ENCODE measurements around the gene GABRE.

GABRE gene

DNA sequence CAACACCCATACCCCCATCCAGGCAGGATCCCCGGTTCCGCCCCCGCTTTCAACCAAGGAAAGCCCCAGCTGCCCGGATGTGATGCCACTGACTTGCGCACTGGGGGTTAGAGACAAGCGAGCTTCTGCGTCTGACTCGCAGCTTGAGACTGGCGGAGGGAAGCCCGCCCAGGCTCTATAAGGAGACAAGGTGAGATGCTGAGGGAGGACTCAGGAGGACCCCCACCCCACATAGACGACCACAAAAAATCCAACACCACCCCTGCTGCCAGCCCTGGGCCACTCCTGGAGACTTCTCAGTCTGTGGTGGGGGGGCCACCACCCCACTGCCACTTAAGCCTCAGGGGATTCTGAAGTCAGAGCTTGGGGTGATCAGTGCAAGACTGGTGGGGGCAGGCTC, 61.7 kb downstream of the GABRE start, which contains the start of gene MAGEA4:
MAGEA4 (plus strand) TSS at position 110 of the 400 bp plus-strand sequence. CDS start 10,776 bp downstream, outside the sequence.
- TF ChIP-seq, protein P1, sequence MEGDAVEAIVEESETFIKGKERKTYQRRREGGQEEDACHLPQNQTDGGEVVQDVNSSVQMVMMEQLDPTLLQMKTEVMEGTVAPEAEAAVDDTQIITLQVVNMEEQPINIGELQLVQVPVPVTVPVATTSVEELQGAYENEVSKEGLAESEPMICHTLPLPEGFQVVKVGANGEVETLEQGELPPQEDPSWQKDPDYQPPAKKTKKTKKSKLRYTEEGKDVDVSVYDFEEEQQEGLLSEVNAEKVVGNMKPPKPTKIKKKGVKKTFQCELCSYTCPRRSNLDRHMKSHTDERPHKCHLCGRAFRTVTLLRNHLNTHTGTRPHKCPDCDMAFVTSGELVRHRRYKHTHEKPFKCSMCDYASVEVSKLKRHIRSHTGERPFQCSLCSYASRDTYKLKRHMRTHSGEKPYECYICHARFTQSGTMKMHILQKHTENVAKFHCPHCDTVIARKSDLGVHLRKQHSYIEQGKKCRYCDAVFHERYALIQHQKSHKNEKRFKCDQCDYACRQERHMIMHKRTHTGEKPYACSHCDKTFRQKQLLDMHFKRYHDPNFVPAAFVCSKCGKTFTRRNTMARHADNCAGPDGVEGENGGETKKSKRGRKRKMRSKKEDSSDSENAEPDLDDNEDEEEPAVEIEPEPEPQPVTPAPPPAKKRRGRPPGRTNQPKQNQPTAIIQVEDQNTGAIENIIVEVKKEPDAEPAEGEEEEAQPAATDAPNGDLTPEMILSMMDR (IDR thresholded peaks at IDR 0.05; ENCODE audit: low read depth, low read length), result no peak
- TF ChIP-seq EZH2phosphoT487 (IDR thresholded peaks at IDR 0.05; ENCODE audit: low read depth), result no peak
- H2AFZ ChIP-seq (ENCODE audit: low read depth, low read length), result no peak within 1 kb of the TSS
- no peaks in the 10 kb centered on the region for H3K27me3 ChIP-seq (ENCODE audit: low read depth, low read length)
- no peaks in the 10 kb centered on the region for H4K20me1 ChIP-seq (ENCODE audit: insufficient read depth, low read length)
- no peak within 1 kb of the TSS for H3K27ac ChIP-seq (ENCODE audit: low read length)
- H3K4me3 ChIP-seq (ENCODE audit: low read length), result no peak within 1 kb of the TSS
- H3K4me2 ChIP-seq (ENCODE audit: low read length), result no peak within 1 kb of the TSS
- no peaks in the 10 kb centered on the region for H3K79me2 ChIP-seq (ENCODE audit: low read length)
- no peaks in the 10 kb centered on the region for H3K9me3 ChIP-seq (ENCODE audit: insufficient read depth, low read length)
- H3K36me3 ChIP-seq (replicated peaks; ENCODE audit: low read depth, low read length), result no peaks in the 10 kb centered on the region
- no peaks in the 10 kb centered on the region for H3K4me1 ChIP-seq (ENCODE audit: low read length)
- no peak within 1 kb of the TSS for H3K9ac ChIP-seq (ENCODE audit: low read length)

DNA sequence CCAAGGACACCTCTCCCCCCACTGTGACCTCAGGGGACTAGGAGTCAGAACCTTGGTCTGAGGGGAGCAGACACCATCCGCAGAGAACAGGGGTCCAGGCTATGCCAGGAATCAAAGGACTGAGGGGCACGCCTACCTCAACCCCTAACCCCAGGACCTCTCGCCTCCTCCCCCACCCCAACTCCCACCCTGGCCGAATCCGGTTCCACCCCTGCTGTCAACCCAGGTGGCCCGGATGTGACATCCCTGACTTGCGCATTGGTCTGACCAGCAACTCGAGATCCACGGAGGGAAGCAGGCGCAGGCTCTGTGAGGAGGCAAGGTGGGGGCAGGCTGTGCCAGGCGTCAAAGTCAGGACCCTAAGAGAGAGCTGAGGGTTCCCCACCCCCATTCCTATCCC, 62.3 kb downstream of the GABRE start:
- TF ChIP-seq, protein P1 (IDR thresholded peaks at IDR 0.05; ENCODE audit: low read depth, low read length), result no peak
- TF ChIP-seq EZH2phosphoT487 (IDR thresholded peaks at IDR 0.05; ENCODE audit: low read depth), result no peak
- H3K4me2 ChIP-seq (ENCODE audit: low read length), result no peak overlapping the region

DNA sequence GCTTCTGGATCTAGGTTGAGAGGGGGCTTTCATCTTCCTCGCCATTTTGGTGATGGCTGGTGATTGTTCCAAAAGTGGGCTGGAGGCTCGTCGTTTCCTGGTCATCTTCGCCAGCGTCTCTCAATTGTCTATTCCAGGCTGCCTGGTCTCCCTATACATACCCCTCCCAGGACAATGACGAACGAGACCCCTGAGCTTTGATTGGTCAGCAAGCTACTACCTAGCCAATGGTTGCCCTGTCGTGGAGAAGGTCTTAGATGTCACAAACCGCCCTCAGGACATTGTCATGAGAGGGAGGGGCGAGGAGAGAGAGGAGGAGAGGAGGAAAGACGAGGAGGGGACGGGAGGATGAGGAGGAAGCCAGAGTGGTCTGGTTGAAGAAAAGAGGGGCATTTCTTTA, 69.5 kb downstream of the GABRE start:
- Histone ChIP-seq H2AFZ (ENCODE audit: low read depth, low read length) (no peak overlapping the region), H3K4me2 (ENCODE audit: low read length) (no peak overlapping the region), H3K4me1 (ENCODE audit: low read length) (no peaks in the 10 kb centered on the region), H3K9ac (ENCODE audit: low read length) (no peak overlapping the region), H3K79me2 (ENCODE audit: low read length) (no peaks in the 10 kb centered on the region), H3K4me3 (ENCODE audit: low read length) (no peak overlapping the region), H3K9me3 (ENCODE audit: insufficient read depth, low read length) (no peaks in the 10 kb centered on the region), H4K20me1 (ENCODE audit: insufficient read depth, low read length) (no peaks in the 10 kb centered on the region), H3K27ac (ENCODE audit: low read length) (no peak overlapping the region), H3K36me3 (replicated peaks; ENCODE audit: low read depth, low read length) (no peaks in the 10 kb centered on the region), H3K27me3 (ENCODE audit: low read depth, low read length) (no peaks in the 10 kb centered on the region)
- TF ChIP-seq, protein P1 (IDR thresholded peaks at IDR 0.05; ENCODE audit: low read depth, low read length), result no peak
- no peak for TF ChIP-seq EZH2phosphoT487 (IDR thresholded peaks at IDR 0.05; ENCODE audit: low read depth)

More for the DNA sequence above, 62.3 kb downstream of the GABRE start:
- Histone ChIP-seq H3K79me2 (ENCODE audit: low read length) (no peaks in the 10 kb centered on the region), H3K36me3 (replicated peaks; ENCODE audit: low read depth, low read length) (no peaks in the 10 kb centered on the region), H3K4me3 (ENCODE audit: low read length) (no peak overlapping the region), H3K9ac (ENCODE audit: low read length) (no peak overlapping the region), H3K4me1 (ENCODE audit: low read length) (no peaks in the 10 kb centered on the region), H3K27ac (ENCODE audit: low read length) (no peak overlapping the region), H3K27me3 (ENCODE audit: low read depth, low read length) (no peaks in the 10 kb centered on the region), H2AFZ (ENCODE audit: low read depth, low read length) (no peak overlapping the region), H4K20me1 (ENCODE audit: insufficient read depth, low read length) (no peaks in the 10 kb centered on the region), H3K9me3 (ENCODE audit: insufficient read depth, low read length) (no peaks in the 10 kb centered on the region)

Measured in OCI-LY3 (cell line).